HEK293 (cell line): ENCODE measurements around the gene NDOR1.

Experiments
- EGR2 ChIP-seq: fragments of 450-650 bp; formaldehyde crosslinking; IDR thresholded peaks from 2 replicates; pipeline ENCODE4 v1.5.1; 2016; ENCODE audit warnings: low read depth, missing biosample characterization, missing genetic modification characterization
- INSM2 ChIP-seq: fragments of 450-650 bp; formaldehyde crosslinking; IDR thresholded peaks from 2 replicates; pipeline ENCODE4 v1.5.1; 2016; ENCODE audit warnings: missing biosample characterization, missing genetic modification characterization
- KLF1 ChIP-seq: fragments of 450-650 bp; formaldehyde crosslinking; IDR thresholded peaks from 2 replicates; pipeline ENCODE4 v1.5.1; 2016; ENCODE audit warnings: missing biosample characterization, missing genetic modification characterization
- KLF7 ChIP-seq: fragments of 450-650 bp; formaldehyde crosslinking; IDR thresholded peaks from 2 replicates; pipeline ENCODE4 v1.5.1; 2016; ENCODE audit warnings: missing biosample characterization, missing genetic modification characterization, borderline replicate concordance
- MEIS1 ChIP-seq: sonication (generic); formaldehyde crosslinking; IDR thresholded peaks from 2 replicates; pipeline ENCODE4 v1.8.1; 2022; ENCODE audit warnings: missing genetic modification reagents, mild to moderate bottlenecking, borderline replicate concordance
- PRDM2 ChIP-seq: fragments of 450-650 bp; formaldehyde crosslinking; IDR thresholded peaks from 2 replicates; pipeline ENCODE4 v1.5.1; 2016; ENCODE audit warnings: missing biosample characterization, missing genetic modification characterization, borderline replicate concordance
- REPIN1 ChIP-seq: fragments of 450-650 bp; formaldehyde crosslinking; IDR thresholded peaks from 2 replicates; pipeline ENCODE4 v1.5.1; 2017; ENCODE audit warnings: missing biosample characterization, missing genetic modification characterization, low read depth
- SP2 ChIP-seq: fragments of 450-650 bp; formaldehyde crosslinking; IDR thresholded peaks from 2 replicates; pipeline ENCODE4 v1.5.1; 2016; ENCODE audit warnings: missing biosample characterization, missing genetic modification characterization
- SP3 ChIP-seq: fragments of 450-650 bp; formaldehyde crosslinking; IDR thresholded peaks from 2 replicates; pipeline ENCODE4 v1.5.1; 2016; ENCODE audit warnings: missing biosample characterization, missing genetic modification characterization
- TCF7L2 ChIP-seq: IDR thresholded peaks from 2 replicates; pipeline ENCODE4 v1.6.1; 2011; ENCODE audit warnings: low read depth, mild to moderate bottlenecking, inconsistent platforms, low read length, moderate library complexity, borderline replicate concordance
- ZBTB44 ChIP-seq: fragments of 450-650 bp; IDR thresholded peaks from 2 replicates; pipeline ENCODE4 v1.5.1; 2018; ENCODE audit warnings: missing biosample characterization, mild to moderate bottlenecking, missing genetic modification characterization
- ZBTB49 ChIP-seq: fragments of 450-650 bp; formaldehyde crosslinking; IDR thresholded peaks from 2 replicates; pipeline ENCODE4 v1.5.1; 2016; ENCODE audit warnings: missing biosample characterization, missing genetic modification characterization, low read depth
- ZBTB8A ChIP-seq: fragments of 450-650 bp; formaldehyde crosslinking; IDR thresholded peaks from 2 replicates; pipeline ENCODE4 v1.5.1; 2016; ENCODE audit warnings: missing biosample characterization, missing genetic modification characterization
- ZFHX2 ChIP-seq: fragments of 450-650 bp; formaldehyde crosslinking; conservative IDR thresholded peaks from 2 replicates; pipeline ENCODE4 v1.5.1; 2016; ENCODE audit warnings: missing biosample characterization, missing genetic modification characterization
- ZNF169 ChIP-seq: fragments of 450-650 bp; formaldehyde crosslinking; IDR thresholded peaks from 2 replicates; pipeline ENCODE4 v1.5.1; 2016; ENCODE audit warnings: missing biosample characterization, missing genetic modification characterization
- ZNF202 ChIP-seq: fragments of 450-650 bp; formaldehyde crosslinking; IDR thresholded peaks from 2 replicates; pipeline ENCODE4 v1.5.1; 2016; ENCODE audit warnings: missing biosample characterization, missing genetic modification characterization, borderline replicate concordance
- ZNF239 ChIP-seq: fragments of 450-650 bp; formaldehyde crosslinking; IDR thresholded peaks from 2 replicates; pipeline ENCODE4 v1.5.1; 2016; ENCODE audit warnings: missing biosample characterization, missing genetic modification characterization
- ZNF302 ChIP-seq: fragments of 450-650 bp; formaldehyde crosslinking; IDR thresholded peaks from 2 replicates; pipeline ENCODE4 v1.5.1; 2016; ENCODE audit warnings: missing biosample characterization, missing genetic modification characterization, low read depth
- ZNF324 ChIP-seq: fragments of 450-650 bp; formaldehyde crosslinking; IDR thresholded peaks from 2 replicates; pipeline ENCODE4 v1.5.1; 2016; ENCODE audit warnings: missing biosample characterization, missing genetic modification characterization
- ZNF391 ChIP-seq: fragments of 450-650 bp; formaldehyde crosslinking; IDR thresholded peaks from 2 replicates; pipeline ENCODE4 v1.5.1; 2016; ENCODE audit warnings: low read depth, missing biosample characterization, missing genetic modification characterization, borderline replicate concordance
- ZNF488 ChIP-seq: fragments of 450-650 bp; formaldehyde crosslinking; IDR thresholded peaks from 2 replicates; pipeline ENCODE4 v1.5.1; 2016; ENCODE audit warnings: missing biosample characterization, missing genetic modification characterization
- ZNF580 ChIP-seq: fragments of 450-650 bp; formaldehyde crosslinking; IDR thresholded peaks from 2 replicates; pipeline ENCODE4 v1.5.1; 2016; ENCODE audit warnings: missing biosample characterization, missing genetic modification characterization
- ZNF623 ChIP-seq: fragments of 450-650 bp; formaldehyde crosslinking; IDR thresholded peaks from 2 replicates; pipeline ENCODE4 v1.5.1; 2016; ENCODE audit warnings: missing biosample characterization, missing genetic modification characterization
- ZNF76 ChIP-seq: fragments of 450-650 bp; formaldehyde crosslinking; IDR thresholded peaks from 2 replicates; pipeline ENCODE4; 2016; ENCODE audit warnings: low read depth, missing biosample characterization, missing genetic modification characterization, borderline replicate concordance
- ZSCAN16 ChIP-seq: fragments of 450-650 bp; formaldehyde crosslinking; IDR thresholded peaks from 2 replicates; pipeline ENCODE4 v1.5.1; 2016; ENCODE audit warnings: missing biosample characterization, missing genetic modification characterization
- ZSCAN30 ChIP-seq: fragments of 450-650 bp; IDR thresholded peaks from 2 replicates; pipeline ENCODE4 v1.5.1; 2018; ENCODE audit warnings: missing biosample characterization, mild to moderate bottlenecking, missing genetic modification characterization, moderate library complexity

NDOR1 gene

GRCh38 chr9:137205126-137206069 lies at the start of gene NDOR1, which contains the start of gene TMEM203 (continued):
- TF ChIP-seq INSM2 (tag by site-specific recombination): peak; percentile 19; the same call in 1 of the 2 replicates
- no peak for TF ChIP-seq ZNF623 (tag by site-specific recombination)
- TF ChIP-seq ZBTB44 (tag by site-specific recombination): peak; percentile 36; the same call in 1 of the 2 replicates
- TF ChIP-seq ZBTB8A: peak; percentile 78
- no peak for TF ChIP-seq PRDM2
- TF ChIP-seq ZSCAN16: no peak
- TF ChIP-seq EGR2: no peak
- TF ChIP-seq ZNF239 (tag by site-specific recombination): no peak
- TF ChIP-seq ZNF76: peak; percentile 62; the same call in 1 of the 2 replicates
- no peak for TF ChIP-seq TCF7L2
- TF ChIP-seq ZBTB49: no peak
- TF ChIP-seq ZFHX2 (tag by site-specific recombination): no peak
- no peak for TF ChIP-seq ZNF391
- TF ChIP-seq SP2 (tag by site-specific recombination): peak; percentile 88
- TF ChIP-seq KLF7: no peak
- TF ChIP-seq SP3 (tag by site-specific recombination): peak; percentile 75
- TF ChIP-seq ZNF302: no peak
- no peak for TF ChIP-seq REPIN1
- no peak for TF ChIP-seq ZNF324
- no peak for TF ChIP-seq ZNF169 (tag by site-specific recombination)
- peak; percentile 87 for TF ChIP-seq ZNF580
- peak; percentile 33; the same call in 1 of the 2 replicates for TF ChIP-seq KLF1 (tag by site-specific recombination)
- TF ChIP-seq MEIS1 (CRISPR knock-in tag): 0 out of 2 replicates have a peak, but pooled peaks have one; percentile 12
- peak; percentile 64; the same call in 1 of the 2 replicates for TF ChIP-seq ZSCAN30 (tag by site-specific recombination)
- no peak for TF ChIP-seq ZNF202 (tag by site-specific recombination)
- TF ChIP-seq ZNF488 (tag by site-specific recombination): no peak
